Measurements from ENCODE around the gene FCRL1. TPM values are rescaled to one million over a fixed set of nuclear protein-coding genes. Genes with fewer than 3 reads are reported as not detected.

Gene FCRL1
- total and polyA plus RNA-seq, 4 donors: 0.26 to 4.2 (median 3.3) TPM

GRCh38 chr1:157856538-157856937, 36.6 kb upstream of the FCRL1 start:
- DNase-seq: no peak
- TF ChIP-seq CTCF (IDR thresholded peaks at IDR 0.05; ENCODE audit: control extremely low read depth, extremely low read depth): no peak
- Histone ChIP-seq H3K36me3 (ENCODE audit: control insufficient read depth in 4 of 4, insufficient read depth in 4 of 4, low read length in 4 of 4) (no peaks in the 10 kb centered on the region), H3K27me3 (ENCODE audit: control insufficient read depth in 3 of 3, insufficient read depth in 3 of 3, low read length in 2 of 3) (peaks cover 0 to 2% (median 0%) of the 10 kb centered on the region in 3 donors), H3K4me3 (no peak overlapping the region), H3K4me1 (ENCODE audit: control insufficient read depth in 5 of 5, insufficient read depth in 5 of 5, low read length in 5 of 5) (no peaks in the 10 kb centered on the region), H3K9me3 (ENCODE audit: control insufficient read depth in 4 of 4, insufficient read depth in 3 of 4, low read length in 3 of 4) (no peaks in the 10 kb centered on the region), H3K9ac (ENCODE audit: insufficient read depth in 1 of 2, low read length in 2 of 2) (no peak overlapping the region), H3K27ac (ENCODE audit: low read depth in 1 of 2, low read length in 1 of 2) (no peak overlapping the region)
- 87 to 91% methylated on average over 2 of the region's 2 CpGs for WGBS, 2 donors
- ATAC-seq (ENCODE audit: insufficient read depth, low FRiP score): no peak

- no peaks in the 10 kb centered on the region for H3K9me3 ChIP-seq (ENCODE audit: control insufficient read depth in 4 of 4, insufficient read depth in 3 of 4, low read length in 3 of 4)
- no peak overlapping the region for H3K4me3 ChIP-seq
- 60 to 79% methylated on average over 3 of the region's 3 CpGs for WGBS, 2 donors
- no peak overlapping the region for H3K9ac ChIP-seq (ENCODE audit: insufficient read depth in 1 of 2, low read length in 2 of 2)
- H3K4me1 ChIP-seq (ENCODE audit: control insufficient read depth in 5 of 5, insufficient read depth in 5 of 5, low read length in 5 of 5): no peaks in the 10 kb centered on the region
- no peaks in the 10 kb centered on the region for H3K27me3 ChIP-seq (ENCODE audit: control insufficient read depth in 3 of 3, insufficient read depth in 3 of 3, low read length in 2 of 3)
- ATAC-seq (ENCODE audit: insufficient read depth, low FRiP score) (no peak), DNase-seq (no peak)
- no peaks in the 10 kb centered on the region for H3K36me3 ChIP-seq (ENCODE audit: control insufficient read depth in 4 of 4, insufficient read depth in 4 of 4, low read length in 4 of 4)
- H3K27ac ChIP-seq (ENCODE audit: low read depth in 1 of 2, low read length in 1 of 2): no peak overlapping the region
- TF ChIP-seq CTCF (IDR thresholded peaks at IDR 0.05; ENCODE audit: control extremely low read depth, extremely low read depth): no peak
Measured at GRCh38 chr1:157852476-157852875, 32.6 kb upstream of the FCRL1 start.

- Histone ChIP-seq H3K27ac (ENCODE audit: low read depth in 1 of 2, low read length in 1 of 2) (no peak overlapping the region), H3K9ac (ENCODE audit: insufficient read depth in 1 of 2, low read length in 2 of 2) (no peak overlapping the region), H3K4me1 (ENCODE audit: control insufficient read depth in 5 of 5, insufficient read depth in 5 of 5, low read length in 5 of 5) (no peaks in the 10 kb centered on the region), H3K36me3 (ENCODE audit: control insufficient read depth in 4 of 4, insufficient read depth in 4 of 4, low read length in 4 of 4) (no peaks in the 10 kb centered on the region), H3K9me3 (ENCODE audit: control insufficient read depth in 4 of 4, insufficient read depth in 3 of 4, low read length in 3 of 4) (no peaks in the 10 kb centered on the region), H3K27me3 (ENCODE audit: control insufficient read depth in 3 of 3, insufficient read depth in 3 of 3, low read length in 2 of 3) (peaks cover 0 to 2% (median 0%) of the 10 kb centered on the region in 3 donors), H3K4me3 (no peak overlapping the region)
- DNase-seq (no peak), ATAC-seq (ENCODE audit: insufficient read depth, low FRiP score) (no peak)
- no peak for TF ChIP-seq CTCF (IDR thresholded peaks at IDR 0.05; ENCODE audit: control extremely low read depth, extremely low read depth)
- 85 to 87% methylated on average over 2 of the region's 2 CpGs for WGBS, 2 donors
Measured at GRCh38 chr1:157849229-157849875, 29.4 kb upstream of the FCRL1 start.

Data from lung (tissue), 12 donors.